HL-60 (cell line): ENCODE results near the gene COL11A2.

Experiments
- CTCF ChIP-seq: IDR thresholded peaks from one replicate; pipeline ENCODE4 v1.5.1; 2011; ENCODE audit warnings: low read length, control low read depth, inconsistent platforms; ENCODE audit not compliant: insufficient read depth
- GABPA ChIP-seq: IDR thresholded peaks from 2 replicates; pipeline ENCODE4 v1.6.1; 2012; ENCODE audit warnings: low read depth
- SPI1 ChIP-seq: IDR thresholded peaks from 2 replicates; pipeline ENCODE4 v1.6.1; 2012; ENCODE audit warnings: low read depth, mild to moderate bottlenecking, borderline replicate concordance
- TF ChIP-seq, protein P1 (sequence below): IDR thresholded peaks from 2 replicates; pipeline ENCODE4 v1.6.1; 2012; ENCODE audit warnings: low read depth; ENCODE audit not compliant: insufficient replicate concordance

DNA sequence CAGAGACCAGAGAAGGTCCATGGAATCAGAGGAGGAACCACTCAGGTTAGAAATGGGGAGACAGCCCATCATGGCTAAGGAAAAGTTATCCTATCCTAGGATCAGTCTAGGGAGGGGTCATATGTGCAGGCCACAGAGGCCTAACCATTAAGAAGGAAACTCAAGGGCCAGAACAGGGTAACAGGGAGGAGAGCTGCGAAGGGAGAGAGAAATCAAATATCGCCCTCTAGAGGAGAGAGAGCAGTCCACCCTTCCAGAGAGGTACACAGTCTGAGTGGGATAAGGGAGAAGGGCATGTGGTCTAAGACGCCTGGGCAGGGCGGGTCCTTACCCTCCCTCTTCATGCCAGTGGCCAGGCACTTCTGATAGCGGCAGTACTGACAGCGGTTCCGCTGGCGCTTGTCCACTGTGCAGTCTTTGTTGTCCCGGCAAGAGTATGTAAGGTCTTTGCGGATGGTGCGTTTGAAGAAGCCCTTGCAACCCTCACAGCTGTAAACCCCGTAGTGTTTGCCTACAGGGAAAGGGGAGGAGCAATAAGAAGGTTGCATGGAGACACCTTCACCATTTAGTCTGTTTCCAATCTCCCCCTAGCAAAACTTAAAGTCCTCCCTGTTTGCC is 5.3 kb upstream of the COL11A2 start:
- peak; percentile 76 for TF ChIP-seq CTCF
- TF ChIP-seq, protein P1, sequence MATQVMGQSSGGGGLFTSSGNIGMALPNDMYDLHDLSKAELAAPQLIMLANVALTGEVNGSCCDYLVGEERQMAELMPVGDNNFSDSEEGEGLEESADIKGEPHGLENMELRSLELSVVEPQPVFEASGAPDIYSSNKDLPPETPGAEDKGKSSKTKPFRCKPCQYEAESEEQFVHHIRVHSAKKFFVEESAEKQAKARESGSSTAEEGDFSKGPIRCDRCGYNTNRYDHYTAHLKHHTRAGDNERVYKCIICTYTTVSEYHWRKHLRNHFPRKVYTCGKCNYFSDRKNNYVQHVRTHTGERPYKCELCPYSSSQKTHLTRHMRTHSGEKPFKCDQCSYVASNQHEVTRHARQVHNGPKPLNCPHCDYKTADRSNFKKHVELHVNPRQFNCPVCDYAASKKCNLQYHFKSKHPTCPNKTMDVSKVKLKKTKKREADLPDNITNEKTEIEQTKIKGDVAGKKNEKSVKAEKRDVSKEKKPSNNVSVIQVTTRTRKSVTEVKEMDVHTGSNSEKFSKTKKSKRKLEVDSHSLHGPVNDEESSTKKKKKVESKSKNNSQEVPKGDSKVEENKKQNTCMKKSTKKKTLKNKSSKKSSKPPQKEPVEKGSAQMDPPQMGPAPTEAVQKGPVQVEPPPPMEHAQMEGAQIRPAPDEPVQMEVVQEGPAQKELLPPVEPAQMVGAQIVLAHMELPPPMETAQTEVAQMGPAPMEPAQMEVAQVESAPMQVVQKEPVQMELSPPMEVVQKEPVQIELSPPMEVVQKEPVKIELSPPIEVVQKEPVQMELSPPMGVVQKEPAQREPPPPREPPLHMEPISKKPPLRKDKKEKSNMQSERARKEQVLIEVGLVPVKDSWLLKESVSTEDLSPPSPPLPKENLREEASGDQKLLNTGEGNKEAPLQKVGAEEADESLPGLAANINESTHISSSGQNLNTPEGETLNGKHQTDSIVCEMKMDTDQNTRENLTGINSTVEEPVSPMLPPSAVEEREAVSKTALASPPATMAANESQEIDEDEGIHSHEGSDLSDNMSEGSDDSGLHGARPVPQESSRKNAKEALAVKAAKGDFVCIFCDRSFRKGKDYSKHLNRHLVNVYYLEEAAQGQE: no peak
- TF ChIP-seq GABPA: no peak
- no peak for TF ChIP-seq SPI1
